ENCODE measurements around the gene ZNF12.

DNA sequence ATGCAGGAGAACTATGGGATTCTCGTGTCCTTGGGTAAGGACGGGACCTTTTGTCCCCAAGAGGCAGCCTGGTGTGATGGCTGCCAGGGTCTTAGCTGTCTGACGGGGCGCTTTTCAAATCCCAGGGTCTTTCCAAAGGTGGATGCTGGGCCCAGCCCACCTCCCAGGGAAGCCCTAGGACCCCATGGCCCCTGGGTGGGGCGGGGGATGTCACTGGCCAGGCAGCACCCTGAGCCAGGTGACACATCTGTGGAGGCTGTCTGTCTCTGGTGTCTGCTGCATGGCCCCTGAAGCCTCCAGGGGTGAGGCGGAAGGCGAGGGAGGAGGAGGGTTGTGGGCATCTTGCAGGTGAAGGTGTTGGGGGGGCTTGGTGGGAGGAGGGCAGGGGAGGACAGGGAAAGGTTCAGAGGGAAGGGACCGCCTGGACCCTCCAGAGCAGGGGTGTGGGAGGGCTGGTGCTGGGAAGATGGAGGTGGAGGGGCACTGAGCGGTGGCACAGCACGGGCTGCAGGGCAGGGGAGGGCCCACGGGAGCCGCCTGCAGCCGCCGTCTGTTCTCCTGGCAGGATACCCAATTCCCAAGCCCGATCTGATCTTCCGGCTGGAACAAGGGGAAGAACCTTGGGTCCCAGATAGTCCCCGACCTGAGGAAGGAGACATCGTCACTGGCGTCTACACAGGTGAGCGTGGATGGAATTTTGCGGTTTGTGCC, 62.7 kb downstream of the ZNF12 start:
- TF ChIP-seq CTCF (conservative IDR thresholded peaks at IDR 0.05; ENCODE audit: low read depth, low read length), result no peak
- TF ChIP-seq EZH2phosphoT487 (IDR thresholded peaks at IDR 0.05; ENCODE audit: borderline replicate concordance, low read length), result no peak
